NCI-H2227 treated with DMSO at 0.1 percent for 48 hours (cell line): ENCODE measurements around the gene OR2S2.
"Not testable (repeated sequence)": the region's sequence is repeated elsewhere in the genome, so short reads cannot be mapped to it uniquely, and the experiment has no call there.

Experiments
- DNase-seq: peaks from one replicate; lab custom pipeline; 2025; lab: John Stamatoyannopoulos, UW

OR2S2 gene, protein sequence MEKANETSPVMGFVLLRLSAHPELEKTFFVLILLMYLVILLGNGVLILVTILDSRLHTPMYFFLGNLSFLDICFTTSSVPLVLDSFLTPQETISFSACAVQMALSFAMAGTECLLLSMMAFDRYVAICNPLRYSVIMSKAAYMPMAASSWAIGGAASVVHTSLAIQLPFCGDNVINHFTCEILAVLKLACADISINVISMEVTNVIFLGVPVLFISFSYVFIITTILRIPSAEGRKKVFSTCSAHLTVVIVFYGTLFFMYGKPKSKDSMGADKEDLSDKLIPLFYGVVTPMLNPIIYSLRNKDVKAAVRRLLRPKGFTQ

DNA sequence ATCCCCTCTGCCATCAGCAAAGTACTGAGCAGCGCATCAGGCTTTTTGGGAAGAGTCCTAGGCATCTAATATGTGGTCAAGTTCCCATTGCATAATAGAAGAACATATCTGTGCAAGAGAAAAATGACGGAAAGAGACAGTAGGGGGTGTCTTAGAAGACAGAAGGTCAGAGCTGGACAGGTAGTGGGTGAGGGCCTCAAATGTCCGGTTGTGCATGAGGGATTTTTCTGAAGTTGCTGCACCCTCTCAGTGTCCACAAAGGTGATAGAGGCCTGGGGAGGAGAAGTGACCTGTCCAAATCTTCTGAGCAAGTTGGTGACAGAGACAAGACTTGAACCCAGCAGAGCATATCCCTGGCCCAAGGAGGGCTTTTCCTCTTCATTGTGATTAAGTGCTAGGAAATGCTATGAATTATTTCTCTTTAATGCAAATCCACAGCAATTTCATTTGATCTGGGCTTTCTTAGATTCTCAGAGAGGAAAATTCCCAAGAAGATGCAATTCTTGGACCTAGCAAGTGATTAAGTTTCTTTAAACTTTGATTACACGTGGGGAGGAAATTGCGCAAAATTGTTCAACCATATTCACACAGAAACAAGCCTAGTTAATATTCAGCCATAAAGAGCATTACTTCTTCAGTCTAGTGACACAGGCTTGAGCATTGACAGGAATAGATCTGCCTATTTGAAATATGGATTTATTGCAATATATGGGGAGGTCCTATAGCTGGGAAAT is at the start of gene OR2S2:
Gene OR2S2, minus strand, starts transcription at position 51 of the 734 bp plus-strand sequence. CDS start 56 bp downstream, outside the sequence.
- no peak for DNase-seq

DNA sequence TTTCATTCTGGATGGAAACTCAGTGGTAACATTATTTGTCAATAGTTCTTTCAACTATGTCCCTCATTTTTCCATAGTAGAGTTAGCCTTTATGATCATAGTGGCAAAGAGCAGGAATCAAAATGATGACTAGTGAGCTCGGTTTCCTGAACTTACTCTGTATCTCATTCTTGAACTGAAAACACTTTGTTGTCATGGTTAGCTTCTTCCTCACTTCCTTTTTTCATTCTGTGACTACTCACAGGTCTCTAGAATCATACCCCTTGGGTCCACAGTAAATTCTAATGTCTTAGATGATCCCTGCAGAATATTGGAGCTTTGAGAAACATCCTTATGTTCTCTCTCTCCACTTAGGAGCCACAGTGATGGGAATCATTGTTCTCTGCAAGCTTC is 49.4 kb upstream of the OR2S2 start:
- DNase-seq = no peak

DNA sequence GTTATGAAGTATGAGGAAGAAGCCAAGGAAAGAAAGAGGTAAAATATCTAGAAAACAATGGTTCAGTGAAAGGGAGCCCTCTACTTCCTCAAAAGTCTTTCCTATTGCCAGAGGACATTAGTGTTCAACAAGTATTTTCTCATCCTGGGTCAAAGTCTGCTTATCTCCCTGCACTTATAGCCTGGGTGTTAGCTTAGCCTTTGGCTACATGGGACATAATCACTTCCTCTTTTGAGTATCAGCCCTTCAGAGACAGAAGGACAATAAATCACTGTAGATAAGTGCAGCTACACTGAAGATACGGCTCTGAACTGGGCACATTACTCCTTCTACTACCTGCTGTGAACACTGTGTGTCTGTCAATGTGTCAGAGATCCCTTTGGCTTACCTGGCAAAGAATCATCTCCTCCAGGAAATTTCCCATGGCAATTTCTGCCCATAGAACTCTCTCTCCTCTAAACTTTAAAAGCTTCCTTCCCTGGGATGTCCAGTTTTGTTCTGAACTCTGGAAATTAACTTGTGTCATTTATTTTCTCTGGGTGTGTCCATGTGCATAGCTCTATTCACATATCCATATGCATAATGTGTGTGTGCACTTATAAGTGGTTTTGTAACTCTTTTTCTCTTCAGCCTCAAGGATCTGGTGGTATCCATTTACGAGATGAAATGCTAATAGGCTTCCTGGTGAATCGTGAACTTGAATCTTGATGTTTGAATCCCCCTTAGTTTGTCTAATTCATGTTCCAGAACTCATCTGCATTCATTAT is 48.8 kb upstream of the OR2S2 start:
- no peak for DNase-seq

DNA sequence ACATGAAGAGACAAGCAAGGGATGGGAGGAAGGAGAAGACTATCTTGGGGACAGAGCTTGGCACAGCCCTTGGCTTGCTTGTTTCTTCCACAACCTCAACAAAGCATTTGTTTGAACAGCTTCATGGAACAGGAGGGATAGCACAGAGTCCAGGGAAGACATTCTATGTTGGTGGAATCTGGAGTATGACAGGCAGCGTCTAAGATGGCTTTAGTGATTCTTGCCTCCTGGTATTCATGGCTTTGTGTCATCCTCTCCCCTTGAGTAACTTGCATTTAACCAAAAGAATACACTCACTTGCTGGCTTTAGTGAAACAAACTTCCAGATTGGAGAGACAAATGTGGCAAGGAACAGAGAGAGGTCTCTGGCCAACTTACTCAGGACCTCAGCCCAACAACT is 47.9 kb upstream of the OR2S2 start:
- no peak for DNase-seq

DNA sequence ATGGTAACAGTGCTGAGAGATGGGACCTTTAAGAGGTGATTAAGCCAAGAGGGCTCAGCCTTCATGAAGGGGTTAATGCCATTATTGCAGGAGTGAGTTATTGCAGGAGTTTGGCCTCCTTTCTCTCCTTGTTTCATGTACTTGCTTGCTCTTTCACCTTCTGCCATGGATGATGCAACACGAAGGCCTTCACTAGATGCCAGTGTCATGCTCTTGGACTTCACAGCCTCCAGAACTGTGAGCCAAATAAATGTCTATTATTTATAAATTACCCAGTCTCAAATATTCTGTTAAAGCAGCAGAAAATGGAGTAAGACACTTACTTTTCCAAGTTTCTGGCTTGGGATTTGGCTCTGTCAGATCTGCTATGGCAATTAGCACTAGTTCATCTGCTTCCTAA is 40.4 kb upstream of the OR2S2 start:
- no peak for DNase-seq

DNA sequence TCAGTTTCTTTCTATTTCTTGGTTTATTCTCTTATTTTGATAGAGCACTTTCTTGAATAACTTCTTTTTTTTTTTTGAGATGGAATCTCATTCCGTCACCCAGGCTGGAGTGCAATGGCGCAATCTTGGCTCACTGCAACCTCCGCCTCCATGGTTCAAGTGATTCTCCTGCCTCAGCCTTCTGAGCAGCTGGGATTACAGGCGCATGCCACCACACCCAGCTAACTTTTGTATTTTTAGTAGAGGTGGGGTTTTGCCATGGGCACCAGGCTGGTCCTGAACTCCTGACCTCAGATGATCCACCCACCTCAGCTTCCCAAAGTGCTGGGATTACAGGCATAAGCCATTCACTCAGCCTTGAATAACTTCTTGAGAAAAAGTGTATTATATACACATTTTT is 39.1 kb upstream of the OR2S2 start:
- not testable (repeated sequence) for DNase-seq

DNA sequence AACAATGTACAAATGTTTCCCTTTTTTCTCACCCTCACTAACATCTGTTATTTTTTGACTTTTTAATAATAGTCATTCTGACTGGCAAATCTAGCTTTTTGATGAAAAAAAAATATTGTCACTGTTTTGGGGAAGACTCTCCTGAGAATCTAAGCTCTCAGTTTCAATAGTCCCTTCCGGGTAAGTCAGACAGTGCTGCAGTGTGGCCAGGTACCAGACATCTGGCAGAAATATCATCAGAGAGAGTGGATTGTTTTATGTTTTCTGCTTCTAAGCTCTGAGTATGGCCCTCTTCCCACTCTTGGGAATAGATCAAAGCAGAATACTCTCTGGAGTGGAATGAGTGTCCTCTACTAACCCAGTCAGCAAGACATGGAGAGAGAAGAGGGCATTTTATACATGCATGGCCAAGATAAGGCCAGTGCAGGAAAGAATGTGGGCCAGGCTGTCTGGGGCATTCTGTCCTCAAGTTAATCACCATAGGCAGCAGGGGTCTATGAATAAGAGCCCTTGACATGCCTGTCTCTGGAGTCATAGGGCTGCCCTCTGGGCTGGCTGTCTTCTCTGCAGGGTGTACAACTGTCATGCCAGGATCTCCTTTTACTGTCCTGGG is 38.5 kb upstream of the OR2S2 start:
- DNase-seq = no peak

DNA sequence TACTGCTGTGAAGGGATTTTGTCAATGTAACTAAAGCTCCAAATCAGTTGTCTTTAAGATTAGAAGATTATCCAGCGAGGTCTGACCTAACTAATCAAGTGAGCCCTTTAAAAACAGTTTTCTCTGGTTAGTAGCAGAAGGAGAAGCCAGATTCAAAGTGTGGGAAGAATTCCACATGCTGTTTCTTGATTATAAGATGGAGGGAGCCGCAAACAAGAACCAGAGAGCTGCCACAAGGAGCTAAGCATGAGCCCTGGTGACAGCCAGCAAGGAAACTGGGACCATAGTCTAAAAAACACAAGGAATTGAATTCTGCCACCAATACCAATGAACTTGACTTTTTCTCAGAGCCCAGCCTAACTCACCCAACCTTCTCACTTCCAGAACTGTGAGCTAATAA is 37.0 kb upstream of the OR2S2 start:
- DNase-seq = no peak

DNA sequence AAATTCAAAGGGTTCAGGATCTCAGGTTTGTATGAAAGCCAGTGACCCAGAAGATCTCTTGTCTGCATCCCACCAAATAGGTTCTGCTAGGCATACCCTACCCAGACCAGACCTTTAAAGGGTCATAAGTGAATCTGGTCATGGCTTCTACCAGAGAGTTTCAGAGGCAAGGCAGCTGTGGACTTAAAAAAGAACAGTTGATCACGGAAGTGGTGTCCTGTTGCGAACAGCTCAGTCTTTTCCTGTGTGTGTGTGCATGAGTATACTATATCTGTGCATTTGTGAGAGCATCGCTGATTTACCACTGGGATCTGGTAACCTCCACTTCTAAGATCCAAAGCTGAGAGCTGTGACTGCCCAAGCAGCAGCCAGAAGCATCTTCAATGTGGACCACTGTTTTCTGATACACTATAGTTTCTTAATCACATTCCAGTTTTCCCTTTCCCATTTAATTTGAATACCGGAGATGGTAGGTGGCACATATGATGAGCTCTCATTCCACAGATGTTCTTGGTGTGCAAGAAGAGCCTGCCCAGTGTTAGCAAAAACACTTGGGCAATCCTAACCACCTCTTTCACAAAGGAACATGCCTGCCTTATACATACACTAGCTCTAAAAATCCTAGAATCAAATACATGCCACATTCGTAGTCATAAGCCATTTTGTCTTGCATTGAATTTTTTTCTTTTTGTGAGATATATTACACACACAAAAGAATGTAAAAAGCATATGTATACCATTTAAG is 36.2 kb upstream of the OR2S2 start:
- no peak for DNase-seq

DNA sequence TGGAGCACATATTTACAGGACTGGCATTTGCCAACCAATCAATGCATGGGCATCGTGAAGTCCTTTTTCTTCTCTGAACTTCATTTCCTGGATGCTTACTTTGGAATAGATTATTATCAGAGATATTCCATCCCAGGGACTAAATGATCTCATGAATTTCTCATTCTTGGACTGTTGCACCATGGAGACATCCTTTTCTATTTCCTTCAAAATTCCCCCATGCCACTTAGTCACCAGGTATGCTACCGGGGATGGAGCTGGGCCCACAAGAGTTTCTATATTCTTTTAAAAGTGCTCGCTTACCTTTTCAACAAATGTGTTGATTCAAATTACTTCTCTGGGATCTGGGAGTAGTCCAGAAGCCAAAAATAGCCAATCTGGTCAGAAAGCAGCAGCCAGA is 35.2 kb upstream of the OR2S2 start:
- DNase-seq = not testable (repeated sequence)

DNA sequence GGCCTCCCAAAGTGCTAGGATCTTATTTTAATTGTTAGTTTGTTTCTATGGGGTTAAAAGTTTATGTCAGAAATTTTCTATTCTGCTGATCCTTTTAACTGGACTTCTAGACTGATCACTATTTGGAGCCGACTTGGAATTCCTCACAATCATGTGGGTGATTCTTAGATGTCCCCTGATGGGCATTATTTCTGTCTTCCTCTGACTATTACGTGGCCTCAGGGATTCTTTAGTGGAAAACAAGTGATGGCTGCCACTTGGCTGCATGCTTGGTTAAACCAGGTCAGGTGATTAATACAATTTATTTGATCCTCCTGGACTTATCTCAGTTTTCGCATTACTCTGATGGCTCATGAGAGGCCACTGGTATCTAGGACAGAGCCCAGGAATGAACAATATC is 32.2 kb upstream of the OR2S2 start:
- DNase-seq = no peak

DNA sequence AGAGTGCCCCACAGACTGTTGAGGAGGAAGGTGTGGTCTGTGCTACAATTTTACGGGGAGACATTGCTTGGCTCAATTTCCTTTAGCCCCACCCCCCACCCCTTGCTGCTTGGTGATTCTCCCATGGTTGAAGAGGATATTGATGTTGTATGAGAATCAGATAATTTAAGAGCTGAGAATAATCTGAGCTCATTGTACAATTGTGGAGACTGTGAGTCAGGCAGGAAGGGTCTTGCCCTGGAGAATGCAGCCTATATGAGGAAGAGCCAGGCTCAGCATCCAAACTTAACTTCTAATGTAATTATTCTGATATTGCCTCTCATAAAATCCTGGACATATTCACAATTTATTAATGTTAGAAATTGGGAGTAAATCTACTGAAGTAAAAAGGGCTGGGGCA is 26.1 kb upstream of the OR2S2 start:
- no peak for DNase-seq

DNA sequence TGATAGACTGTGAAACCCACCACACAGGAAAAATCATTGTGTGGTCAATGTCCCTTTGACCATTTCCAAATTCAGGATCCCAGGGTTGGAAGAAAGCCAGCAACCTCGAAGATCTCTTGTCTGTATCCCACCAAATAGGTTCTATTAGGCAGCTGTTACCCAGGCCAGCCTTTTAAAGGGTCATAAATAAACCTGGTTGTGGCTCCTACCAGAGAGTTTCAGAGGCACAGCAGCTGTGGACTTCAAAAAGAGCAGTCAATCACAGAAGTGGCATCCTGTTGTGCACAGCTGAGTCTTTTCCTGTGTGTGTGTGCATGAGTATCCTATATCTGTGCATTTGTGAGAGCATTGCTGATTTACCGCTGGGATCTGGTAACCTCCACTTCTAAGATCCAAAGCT is 23.7 kb upstream of the OR2S2 start:
- no peak for DNase-seq

DNA sequence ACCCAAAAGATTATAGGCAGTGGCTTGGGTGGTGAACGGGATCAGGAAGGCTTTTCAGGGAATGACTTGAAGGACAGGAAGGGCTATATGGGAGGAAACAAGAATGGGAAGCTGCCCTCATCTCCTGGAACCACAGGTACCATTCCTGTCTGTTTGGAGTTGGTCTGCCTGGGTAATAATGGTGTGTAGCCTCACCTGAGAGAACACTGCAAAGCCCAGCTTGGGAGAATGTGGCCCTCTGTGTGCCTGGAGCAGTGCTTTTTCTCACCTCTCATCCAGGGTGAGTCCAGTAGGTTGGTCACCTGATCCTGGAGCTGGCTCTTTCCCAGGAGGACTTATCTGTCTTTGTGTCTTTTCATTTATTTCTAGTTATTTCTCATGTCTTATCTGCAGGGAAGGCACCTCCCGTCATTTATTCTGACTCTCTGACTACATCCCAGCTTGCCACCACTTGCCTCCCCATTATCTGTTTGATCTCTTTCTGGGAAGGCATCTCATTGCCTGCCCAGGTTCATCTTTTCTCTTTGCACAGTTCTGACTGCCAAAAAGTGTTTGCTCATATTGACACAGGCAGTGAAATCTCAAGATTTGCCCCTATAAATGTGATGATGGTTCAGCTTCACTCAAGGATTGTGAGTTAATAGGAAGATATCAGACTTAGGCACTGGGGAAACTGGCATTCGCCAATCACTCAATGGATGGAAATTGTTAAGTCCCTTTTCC is 22.5 kb upstream of the OR2S2 start:
- DNase-seq = no peak

DNA sequence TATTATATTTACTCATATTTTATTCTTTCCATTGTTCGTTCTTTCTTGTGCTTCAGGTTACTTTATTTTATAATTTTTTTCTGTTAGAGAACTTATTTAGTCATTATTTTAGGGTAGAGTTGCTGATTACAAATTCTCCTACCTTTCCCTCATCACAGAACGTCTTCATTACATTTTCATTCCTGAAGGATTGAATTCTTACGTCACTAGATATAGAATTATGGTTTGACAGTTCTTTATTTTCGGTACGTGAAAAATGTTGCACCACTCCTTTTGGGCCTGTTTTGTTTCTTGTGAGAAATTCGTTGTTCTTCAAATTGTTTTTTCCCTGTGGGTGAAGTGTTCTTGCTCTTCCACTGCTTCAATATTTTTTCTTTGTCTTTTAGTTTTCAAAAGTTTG is 20.8 kb upstream of the OR2S2 start:
- no peak for DNase-seq

DNA sequence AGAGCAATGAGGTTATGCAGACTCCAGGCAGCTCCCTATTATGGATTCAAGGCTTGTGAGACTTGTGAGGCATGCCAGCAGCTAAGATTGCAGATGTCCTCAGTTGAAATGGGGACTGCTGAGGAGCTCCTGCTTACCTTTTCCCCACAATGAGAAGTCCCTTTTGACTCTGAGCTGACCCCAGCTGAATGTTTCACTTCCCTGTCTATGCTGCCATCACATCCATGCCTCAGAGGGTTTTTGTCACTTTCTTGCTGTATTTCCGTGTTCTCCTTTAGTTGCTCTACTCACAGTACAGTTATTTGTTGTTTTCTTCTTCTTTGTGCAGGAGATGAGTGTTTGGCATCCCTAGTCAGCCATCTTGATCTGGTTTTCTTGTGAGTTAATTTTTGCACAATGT is 18.8 kb upstream of the OR2S2 start:
- DNase-seq = no peak

DNA sequence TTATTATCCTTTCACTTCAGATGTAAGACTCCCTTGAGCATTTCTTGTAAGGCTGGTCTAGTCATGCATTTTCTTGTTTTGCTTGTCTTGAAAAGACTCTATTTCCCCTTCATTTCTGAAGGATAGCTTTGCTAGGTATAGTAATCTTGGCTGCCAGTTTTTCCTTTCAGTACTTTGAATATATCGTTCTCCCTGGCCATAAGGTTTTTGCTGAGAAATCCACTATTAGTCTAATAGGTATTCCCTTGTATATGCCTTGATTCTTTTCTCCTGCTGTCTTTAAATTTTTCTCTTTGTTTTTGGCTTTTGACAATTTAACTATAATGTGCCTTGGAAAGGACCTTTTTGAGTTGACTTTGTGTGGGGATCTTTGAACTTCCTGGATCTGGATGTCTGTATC is 16.8 kb upstream of the OR2S2 start:
- DNase-seq = no peak

DNA sequence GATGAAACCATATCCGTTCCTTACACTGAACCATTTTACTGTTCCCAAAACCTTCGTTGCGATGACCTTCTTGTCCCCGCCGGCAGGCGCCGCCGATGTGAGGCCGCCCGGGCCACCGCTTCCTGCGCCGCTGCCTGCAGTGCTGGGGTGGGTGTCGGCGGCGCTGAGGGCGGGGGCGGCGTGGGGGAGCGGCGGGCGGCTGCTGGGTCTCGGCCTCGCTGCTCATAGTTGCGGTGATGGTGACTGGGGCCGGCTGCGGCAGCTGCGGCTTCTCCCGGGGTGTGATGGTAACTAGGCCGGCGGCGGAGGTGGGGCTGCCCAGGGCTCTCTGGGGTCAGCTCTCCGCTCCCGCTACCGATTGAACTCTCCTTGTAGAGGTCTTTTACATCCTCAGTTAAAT is 14.1 kb upstream of the OR2S2 start:
- no peak for DNase-seq

DNA sequence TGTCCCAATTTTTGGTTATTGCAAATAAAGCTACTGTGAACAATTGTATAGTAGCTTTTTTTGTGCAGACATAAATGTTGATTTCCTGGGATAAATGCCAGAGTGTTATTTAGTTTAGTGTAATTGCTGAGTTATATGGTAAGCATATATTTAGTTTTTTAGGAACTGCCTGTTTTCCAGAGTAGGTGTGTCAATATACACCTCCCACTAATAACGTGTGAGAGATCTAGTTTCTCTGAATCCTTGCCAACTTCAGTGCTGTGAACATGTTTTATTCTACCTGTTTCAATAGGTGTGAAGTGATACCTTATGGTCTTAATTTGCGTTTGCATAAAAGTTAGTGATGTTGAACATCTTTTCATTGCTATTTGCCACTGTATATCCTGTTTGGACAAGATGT is 9.1 kb upstream of the OR2S2 start:
- no peak for DNase-seq

DNA sequence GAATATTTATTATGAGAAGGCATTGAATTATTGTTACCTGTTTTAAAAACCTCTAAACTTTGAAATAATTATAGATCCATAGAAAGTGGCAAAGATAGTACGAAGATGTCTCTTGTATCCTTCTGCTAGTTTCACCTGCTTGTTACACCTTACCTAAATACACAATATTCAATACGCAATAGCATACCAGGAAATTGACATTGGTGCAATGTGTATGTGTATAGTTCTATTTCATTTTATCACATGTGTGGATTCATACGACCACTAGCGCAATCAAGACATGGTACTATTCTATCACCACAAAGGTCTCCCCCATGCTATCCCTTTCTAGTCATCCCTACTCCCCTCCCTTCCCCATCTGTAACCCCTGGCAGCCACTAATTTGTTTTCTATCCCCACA is 8.5 kb upstream of the OR2S2 start:
- no peak for DNase-seq

DNA sequence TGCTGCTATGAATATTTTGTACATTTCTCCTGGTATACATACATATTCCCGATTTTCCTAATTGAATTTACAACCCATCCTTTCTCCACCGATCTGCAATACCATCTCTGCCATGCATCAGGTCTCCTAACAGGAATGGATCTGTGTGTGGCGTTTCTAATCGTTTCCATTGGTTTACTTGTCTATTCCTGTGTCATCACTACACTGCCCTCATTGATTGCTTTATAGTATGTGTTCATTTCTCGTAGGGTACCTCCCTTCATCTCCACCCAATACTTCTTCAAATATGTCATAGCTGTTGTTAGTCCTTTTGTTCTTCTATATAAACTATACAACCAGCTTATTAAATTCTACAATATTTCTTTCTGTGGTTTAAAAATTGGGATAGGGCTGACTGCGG is 7.1 kb upstream of the OR2S2 start:
- DNase-seq = no peak
